ENCODE data around the gene TMEM63C.

DNA sequence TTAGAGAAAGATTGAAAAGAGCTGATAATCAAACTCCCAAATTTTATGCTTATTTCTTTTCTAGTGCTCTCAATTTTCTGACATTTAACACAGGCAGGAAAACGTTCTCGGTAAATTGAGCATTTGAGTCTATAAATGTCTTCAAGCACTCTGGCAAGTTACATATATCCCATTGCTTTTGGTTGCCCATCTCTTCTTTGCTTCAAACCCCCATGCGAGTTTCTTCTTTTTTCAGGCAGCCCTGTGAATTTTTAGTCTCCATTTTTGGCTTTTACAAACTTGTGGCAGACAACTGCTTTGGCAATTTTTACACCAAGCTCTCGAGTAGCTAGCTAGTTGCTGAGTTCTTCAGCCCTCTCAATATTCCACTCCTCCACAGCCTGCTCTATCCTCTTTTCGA is 8.7 kb upstream of the TMEM63C start:
- TF ChIP-seq CTCF (conservative IDR thresholded peaks at IDR 0.05; ENCODE audit: low read length) (no peak), EZH2phosphoT487 (IDR thresholded peaks at IDR 0.05; ENCODE audit: borderline replicate concordance, low read depth, low read length) (no peak)

All from OCI-LY7 (cell line).